ENCODE measurements around the gene PACS2.
"Not testable (repeated sequence)": the region's sequence is repeated elsewhere in the genome, so short reads cannot be mapped to it uniquely, and the experiment has no call there.

The PACS2 gene

DNA sequence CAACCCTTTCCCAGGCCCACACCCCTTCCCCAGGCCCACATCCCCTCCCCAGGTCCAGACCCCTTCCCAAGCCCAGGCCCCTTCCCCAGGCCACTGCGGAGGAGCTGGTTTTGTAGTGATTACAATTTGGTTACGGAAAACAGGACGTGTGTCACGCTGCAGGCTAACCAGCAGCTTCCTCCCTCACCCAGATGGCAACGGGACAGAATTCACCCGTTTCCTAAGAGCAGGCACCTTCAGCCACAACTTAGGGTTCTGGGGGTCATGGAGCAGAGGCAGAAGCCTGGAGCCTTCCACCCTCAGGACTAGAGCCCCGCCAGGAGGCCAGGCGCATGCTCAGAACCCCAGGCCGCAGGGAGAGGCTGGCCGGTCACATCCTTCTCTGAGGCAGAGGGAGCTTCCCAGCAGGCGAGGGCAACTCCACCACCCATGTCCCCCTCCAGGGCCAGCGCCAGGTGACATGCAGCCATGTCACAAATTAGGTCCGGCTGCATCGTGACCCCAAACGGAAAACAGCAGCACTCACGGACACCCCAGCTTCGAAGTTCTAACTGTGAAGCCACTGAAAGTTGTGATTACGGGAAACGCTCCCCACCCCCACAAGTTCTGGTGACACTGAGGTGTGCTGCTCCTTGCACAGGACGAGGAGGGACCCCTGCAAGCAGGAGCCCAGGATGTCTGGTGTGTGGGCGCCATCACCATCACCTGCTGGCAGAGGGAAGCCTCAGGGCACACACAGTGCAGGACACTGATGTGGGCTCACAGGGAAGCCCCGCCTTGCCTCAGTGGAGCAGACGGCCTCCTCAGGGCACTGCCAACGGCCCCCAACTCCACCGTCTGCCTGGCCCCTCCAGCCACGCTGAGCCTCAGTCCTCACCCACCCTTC, 21.5 kb upstream of the PACS2 start:
- no peak overlapping the region for H3K4me3 ChIP-seq (ENCODE audit: low read depth, low read length)
- DNase-seq (ENCODE audit: low read depth) = peak; percentile 61
- TF ChIP-seq MYC (IDR thresholded peaks at IDR 0.05; ENCODE audit: low read depth, low read length) (no peak), POLR2A (IDR thresholded peaks at IDR 0.05; ENCODE audit: extremely low read depth, insufficient read length) (no peak)
- TF ChIP-seq, protein P1, sequence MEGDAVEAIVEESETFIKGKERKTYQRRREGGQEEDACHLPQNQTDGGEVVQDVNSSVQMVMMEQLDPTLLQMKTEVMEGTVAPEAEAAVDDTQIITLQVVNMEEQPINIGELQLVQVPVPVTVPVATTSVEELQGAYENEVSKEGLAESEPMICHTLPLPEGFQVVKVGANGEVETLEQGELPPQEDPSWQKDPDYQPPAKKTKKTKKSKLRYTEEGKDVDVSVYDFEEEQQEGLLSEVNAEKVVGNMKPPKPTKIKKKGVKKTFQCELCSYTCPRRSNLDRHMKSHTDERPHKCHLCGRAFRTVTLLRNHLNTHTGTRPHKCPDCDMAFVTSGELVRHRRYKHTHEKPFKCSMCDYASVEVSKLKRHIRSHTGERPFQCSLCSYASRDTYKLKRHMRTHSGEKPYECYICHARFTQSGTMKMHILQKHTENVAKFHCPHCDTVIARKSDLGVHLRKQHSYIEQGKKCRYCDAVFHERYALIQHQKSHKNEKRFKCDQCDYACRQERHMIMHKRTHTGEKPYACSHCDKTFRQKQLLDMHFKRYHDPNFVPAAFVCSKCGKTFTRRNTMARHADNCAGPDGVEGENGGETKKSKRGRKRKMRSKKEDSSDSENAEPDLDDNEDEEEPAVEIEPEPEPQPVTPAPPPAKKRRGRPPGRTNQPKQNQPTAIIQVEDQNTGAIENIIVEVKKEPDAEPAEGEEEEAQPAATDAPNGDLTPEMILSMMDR (IDR thresholded peaks at IDR 0.05; ENCODE audit: low read depth, low read length) = no peak
- TF ChIP-seq, protein P2, sequence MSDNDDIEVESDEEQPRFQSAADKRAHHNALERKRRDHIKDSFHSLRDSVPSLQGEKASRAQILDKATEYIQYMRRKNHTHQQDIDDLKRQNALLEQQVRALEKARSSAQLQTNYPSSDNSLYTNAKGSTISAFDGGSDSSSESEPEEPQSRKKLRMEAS (IDR thresholded peaks at IDR 0.05; ENCODE audit: low read depth, low read length) = peak; percentile 18; the same call in 1 of the 2 replicates

DNA sequence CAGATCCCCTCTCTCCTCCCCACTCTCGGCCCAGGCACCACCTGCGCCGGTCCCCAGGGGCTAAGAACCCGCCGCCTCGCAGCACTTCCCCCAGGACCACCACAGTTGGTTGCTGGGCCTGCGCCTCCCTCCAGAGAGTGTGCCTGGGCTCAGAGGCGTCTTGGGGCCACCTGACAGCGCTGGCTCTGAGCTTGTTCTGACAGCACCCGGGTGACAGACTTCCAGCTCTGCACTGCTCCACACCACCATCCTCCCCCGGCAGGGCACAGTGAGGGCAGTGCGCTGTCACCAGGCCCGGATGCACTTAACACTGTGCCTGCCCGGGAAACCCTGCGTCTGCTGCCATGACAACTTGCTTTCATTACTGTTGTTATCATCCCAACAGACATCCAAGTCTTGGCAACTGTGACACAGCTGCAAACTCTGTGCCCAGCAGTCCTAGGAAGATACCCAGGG, 20.4 kb upstream of the PACS2 start:
- no peak overlapping the region for H3K4me3 ChIP-seq (ENCODE audit: low read depth, low read length)
- TF ChIP-seq, protein P1 (IDR thresholded peaks at IDR 0.05; ENCODE audit: low read depth, low read length) = no peak
- no peak for TF ChIP-seq MYC (IDR thresholded peaks at IDR 0.05; ENCODE audit: low read depth, low read length)
- TF ChIP-seq, protein P2 (IDR thresholded peaks at IDR 0.05; ENCODE audit: low read depth, low read length) = no peak
- no peak for TF ChIP-seq POLR2A (IDR thresholded peaks at IDR 0.05; ENCODE audit: extremely low read depth, insufficient read length)
- peak; percentile 22 for DNase-seq (ENCODE audit: low read depth)

DNA sequence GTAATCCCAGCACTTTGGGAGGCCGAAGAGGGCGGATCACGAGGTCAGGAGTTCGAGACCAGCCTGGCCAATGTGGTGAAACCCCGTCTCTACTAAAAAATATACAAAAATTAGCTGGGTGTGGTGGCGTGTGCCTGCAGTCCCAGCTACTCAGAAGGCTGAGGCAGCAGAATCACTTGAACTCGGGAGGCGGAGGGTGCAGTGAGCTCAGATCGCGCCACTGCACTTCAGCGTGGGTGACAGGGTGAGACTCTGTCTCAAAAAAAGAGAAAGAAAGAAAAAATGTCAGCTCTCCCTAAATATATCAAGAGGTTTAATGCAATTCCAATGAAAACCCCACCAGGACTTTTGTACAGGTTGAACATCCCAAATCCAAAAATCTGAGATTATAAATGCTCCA, 17.2 kb upstream of the PACS2 start:
- not testable (repeated sequence) for DNase-seq (ENCODE audit: low read depth); H3K4me3 ChIP-seq (ENCODE audit: low read depth, low read length)

DNA sequence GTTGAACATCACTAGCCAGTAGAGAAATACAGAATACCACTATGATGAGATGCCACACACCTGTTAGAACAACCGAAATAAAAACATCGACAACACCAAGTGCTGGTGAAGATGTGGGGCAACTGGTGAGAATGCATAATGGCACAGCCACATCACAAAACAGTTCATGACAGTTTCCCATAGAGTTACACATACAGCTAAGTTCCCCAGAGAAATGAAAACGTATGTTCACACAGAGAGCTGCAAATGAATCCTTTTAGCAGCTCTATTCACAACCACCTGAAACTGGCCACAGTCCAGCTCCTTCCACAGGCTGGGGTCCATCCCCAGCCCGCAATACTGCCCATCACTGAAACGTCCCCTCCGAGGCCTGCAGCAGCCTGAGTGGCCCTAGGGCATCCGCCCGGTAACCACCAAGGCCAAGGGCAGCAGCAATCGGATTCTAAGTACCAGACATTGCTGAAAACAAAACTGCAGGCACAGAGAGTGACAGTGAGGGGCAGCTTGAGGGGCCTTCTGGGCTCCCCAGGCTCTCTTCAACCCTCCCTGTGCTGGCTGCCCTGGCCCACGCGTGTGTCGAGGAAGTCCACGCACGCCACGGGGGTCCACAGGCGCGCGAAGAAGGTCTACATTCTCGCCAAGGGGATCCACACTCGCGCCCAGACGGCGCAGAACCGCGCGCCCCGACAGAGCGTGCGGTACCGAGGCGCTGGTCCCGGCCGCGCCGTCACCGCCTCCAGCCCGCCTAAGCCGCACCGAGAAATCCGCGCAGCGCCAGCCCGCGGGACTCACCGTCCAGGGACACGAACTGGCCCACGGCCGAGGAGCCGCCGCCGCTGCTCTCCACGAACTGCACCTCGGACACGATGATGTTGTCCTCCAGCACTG, 14.7 kb upstream of the PACS2 start:
- TF ChIP-seq MYC (IDR thresholded peaks at IDR 0.05; ENCODE audit: low read depth, low read length) (no peak), POLR2A (IDR thresholded peaks at IDR 0.05; ENCODE audit: extremely low read depth, insufficient read length) (no peak)
- TF ChIP-seq, protein P1 (IDR thresholded peaks at IDR 0.05; ENCODE audit: low read depth, low read length) = no peak
- TF ChIP-seq, protein P2 (IDR thresholded peaks at IDR 0.05; ENCODE audit: low read depth, low read length) = no peak
- peak overlapping the region; percentile 75 for H3K4me3 ChIP-seq (ENCODE audit: low read depth, low read length)
- DNase-seq (ENCODE audit: low read depth) = peak; percentile 37

DNA sequence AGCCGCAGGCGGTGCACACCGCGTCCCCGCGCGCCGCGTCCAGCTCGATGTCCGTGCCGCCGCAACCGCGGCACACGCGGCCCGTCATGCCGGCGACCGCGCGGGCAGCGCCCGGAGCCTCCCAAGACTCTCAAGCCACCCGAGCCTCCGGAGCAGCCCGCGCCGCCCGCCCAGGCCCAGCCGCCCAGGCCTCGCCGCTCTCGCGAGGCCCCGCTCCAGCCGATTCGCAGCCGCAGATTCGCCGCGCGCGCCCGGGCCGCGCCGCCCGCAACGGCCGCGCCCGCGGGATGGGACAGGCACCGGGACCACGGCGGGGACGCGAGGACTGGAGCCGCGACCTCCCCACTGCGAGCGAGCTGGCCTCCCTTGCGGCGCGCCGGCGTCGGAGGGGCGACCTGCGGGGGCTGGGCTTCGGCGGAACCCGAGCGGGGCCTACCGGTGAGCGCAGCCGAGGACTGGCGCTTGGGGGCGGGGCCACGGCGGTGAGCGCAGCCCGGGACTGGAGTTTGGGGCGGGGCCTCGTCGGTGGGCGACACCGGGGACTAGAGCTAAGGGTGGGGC, 13.9 kb upstream of the PACS2 start, which contains the start of gene BRF1:
BRF1 (minus strand) TSS at position 460 of the 561 bp plus-strand sequence; CDS start at position 88, 372 bp downstream.
- DNase-seq (ENCODE audit: low read depth) = peak; percentile 67
- H3K4me3 ChIP-seq (ENCODE audit: low read depth, low read length) = peak within 1 kb of the TSS; percentile 75
- TF ChIP-seq MYC (IDR thresholded peaks at IDR 0.05; ENCODE audit: low read depth, low read length) (no peak), POLR2A (IDR thresholded peaks at IDR 0.05; ENCODE audit: extremely low read depth, insufficient read length) (peak; percentile 57)
- TF ChIP-seq, protein P1 (IDR thresholded peaks at IDR 0.05; ENCODE audit: low read depth, low read length) = no peak
- TF ChIP-seq, protein P2 (IDR thresholded peaks at IDR 0.05; ENCODE audit: low read depth, low read length) = no peak
